ENCODE results near the gene CTNNA3.

DNA sequence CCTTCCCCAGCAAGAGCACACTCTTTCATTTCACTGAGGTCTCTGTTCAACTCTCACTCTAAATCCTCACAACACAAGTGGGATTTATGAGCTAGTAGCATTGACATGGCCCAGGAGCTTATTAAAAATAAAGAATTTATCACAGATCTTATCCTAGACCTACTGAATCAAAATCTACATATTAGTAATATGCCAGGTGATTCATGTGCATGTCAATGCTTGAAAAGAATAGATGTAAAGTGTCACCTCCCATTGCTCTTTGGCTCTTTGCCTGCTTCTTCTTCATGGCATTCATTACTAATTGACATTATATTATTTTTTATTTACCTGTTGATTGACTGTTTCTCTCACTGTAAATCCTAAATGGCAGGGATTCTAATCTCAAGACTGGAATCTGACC, 1229.4 kb downstream of the CTNNA3 start:
- TF ChIP-seq CTCF (IDR thresholded peaks at IDR 0.05; ENCODE audit: extremely low read depth in 1 of 2, insufficient read depth in 1 of 2, low read depth in 1 of 2, low read length in 2 of 2) (no peak), FOS (IDR thresholded peaks at IDR 0.05; ENCODE audit: borderline replicate concordance, insufficient read depth, low read length) (no peak), POLR2A (IDR thresholded peaks at IDR 0.05; ENCODE audit: low read depth, low read length) (no peak), GATA2 (IDR thresholded peaks at IDR 0.05; ENCODE audit: insufficient read depth, insufficient read length, low read depth, low read length) (no peak), POLR2AphosphoS5 (IDR thresholded peaks at IDR 0.05; ENCODE audit: insufficient read depth, low read depth, low read length) (no peak), EZH2 (IDR thresholded peaks at IDR 0.05; ENCODE audit: borderline replicate concordance, low read depth, low read length, severe bottlenecking) (no peak), MYC (IDR thresholded peaks at IDR 0.05; ENCODE audit: low read depth, low read length) (no peak)
- TF ChIP-seq, protein P1, sequence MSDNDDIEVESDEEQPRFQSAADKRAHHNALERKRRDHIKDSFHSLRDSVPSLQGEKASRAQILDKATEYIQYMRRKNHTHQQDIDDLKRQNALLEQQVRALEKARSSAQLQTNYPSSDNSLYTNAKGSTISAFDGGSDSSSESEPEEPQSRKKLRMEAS (IDR thresholded peaks at IDR 0.05; ENCODE audit: insufficient read depth, insufficient read length) = no peak
